Measurements from ENCODE around the gene HACD2.

DNA sequence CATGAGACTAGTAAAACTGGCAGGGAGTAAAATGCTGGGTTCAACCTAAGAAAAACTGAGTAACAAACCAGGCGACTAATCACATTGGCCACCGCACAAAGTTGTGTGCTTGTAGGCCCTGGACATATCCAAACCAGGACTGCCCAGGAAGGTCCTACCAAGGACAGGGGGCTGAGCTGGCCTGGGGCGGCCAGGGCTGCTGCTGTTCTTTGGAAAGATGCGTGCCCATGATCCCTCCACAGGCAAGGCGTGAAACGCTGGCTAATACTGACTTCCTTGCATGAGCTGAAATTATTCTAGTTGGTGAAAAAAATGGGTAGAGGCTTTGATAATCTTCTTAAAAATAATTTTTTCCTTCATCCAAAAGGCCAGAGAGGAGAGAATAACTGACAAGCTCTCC is 79.0 kb downstream of the HACD2 start:
- TF ChIP-seq, protein P1, sequence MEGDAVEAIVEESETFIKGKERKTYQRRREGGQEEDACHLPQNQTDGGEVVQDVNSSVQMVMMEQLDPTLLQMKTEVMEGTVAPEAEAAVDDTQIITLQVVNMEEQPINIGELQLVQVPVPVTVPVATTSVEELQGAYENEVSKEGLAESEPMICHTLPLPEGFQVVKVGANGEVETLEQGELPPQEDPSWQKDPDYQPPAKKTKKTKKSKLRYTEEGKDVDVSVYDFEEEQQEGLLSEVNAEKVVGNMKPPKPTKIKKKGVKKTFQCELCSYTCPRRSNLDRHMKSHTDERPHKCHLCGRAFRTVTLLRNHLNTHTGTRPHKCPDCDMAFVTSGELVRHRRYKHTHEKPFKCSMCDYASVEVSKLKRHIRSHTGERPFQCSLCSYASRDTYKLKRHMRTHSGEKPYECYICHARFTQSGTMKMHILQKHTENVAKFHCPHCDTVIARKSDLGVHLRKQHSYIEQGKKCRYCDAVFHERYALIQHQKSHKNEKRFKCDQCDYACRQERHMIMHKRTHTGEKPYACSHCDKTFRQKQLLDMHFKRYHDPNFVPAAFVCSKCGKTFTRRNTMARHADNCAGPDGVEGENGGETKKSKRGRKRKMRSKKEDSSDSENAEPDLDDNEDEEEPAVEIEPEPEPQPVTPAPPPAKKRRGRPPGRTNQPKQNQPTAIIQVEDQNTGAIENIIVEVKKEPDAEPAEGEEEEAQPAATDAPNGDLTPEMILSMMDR (IDR thresholded peaks at IDR 0.05) = no peak
- TF ChIP-seq POLR2A (IDR thresholded peaks at IDR 0.05) = no peak

Measured in tibial nerve (tissue), 3 donors.